ENCODE data around the gene FOXC1.
A peak's percentile ranks its signal among the peaks of the same experiment; 100 is the strongest.

FOXC1 gene

DNA sequence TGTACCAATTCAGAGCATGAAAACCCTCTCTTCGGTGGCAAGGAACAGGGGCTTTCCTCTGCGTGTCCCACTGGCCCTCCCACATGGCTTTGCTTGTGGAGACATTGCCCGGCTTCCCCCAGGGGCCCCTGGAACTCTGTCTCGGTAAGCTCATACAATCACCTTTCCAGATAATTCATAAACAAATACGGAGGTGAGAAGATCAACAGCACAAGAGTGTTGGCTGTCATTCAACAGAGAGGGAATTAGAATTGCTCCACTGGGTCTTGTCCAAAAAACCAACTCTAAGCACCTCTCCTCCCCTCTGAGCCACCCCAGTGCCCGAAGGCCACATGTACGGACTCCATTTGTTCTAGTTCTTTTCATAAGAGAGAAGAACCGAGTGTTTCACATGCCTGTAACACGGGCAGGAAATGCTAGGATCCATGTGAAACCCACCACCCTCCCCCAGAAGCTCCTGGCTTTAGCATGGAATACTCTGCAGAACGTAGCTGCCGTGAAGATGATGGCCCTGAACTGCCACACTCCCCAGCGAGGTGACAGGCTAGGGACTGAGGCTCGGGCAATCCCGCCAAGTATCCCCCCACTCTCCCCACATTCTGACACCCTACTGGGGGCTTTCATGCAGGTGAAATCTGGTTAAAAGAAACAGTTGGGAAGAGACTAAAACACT, 24.6 kb upstream of the FOXC1 start:
- no peak for DNase-seq (ENCODE audit: low read depth in 2 of 2)

DNA sequence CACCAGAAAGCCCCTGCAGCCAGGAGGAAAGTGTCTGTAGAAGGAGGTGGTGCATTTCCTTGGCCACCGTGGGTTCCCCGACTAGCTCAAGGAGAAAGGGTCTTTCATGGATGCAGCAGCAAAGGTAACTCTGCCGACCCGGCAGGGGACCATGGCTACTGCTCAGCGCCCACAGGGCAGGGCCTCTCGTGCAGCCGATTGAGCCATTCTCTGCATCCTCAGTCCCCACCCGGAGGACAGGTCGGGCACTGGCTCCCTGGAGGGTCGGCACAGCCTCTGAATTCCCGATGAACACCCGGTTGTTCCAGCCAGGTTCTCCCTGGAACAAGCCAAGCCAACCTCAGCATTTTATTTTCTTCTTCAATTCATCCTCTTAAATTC, 24.1 kb upstream of the FOXC1 start:
- DNase-seq (ENCODE audit: low read depth in 2 of 2): no peak

DNA sequence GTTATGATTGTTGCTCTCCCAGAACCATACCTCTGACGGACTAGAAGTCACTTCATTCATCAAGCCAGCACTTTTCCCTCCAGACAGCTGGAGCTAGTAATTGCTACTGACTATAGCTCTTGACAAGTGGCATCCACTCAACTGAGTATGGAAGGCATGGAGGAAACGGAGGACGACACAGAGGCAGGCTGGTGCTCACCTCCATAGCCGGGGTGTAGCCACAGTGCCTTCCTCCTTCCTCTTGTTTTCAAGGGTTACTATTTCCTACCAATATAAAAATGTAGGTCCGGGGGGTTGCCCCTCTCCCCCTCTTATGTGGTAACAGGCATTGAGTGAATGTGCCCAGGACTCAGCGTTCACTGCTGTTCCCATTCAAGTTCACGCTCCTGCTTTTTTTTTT, 23.5 kb upstream of the FOXC1 start:
- no peak for DNase-seq (ENCODE audit: low read depth in 2 of 2)

DNA sequence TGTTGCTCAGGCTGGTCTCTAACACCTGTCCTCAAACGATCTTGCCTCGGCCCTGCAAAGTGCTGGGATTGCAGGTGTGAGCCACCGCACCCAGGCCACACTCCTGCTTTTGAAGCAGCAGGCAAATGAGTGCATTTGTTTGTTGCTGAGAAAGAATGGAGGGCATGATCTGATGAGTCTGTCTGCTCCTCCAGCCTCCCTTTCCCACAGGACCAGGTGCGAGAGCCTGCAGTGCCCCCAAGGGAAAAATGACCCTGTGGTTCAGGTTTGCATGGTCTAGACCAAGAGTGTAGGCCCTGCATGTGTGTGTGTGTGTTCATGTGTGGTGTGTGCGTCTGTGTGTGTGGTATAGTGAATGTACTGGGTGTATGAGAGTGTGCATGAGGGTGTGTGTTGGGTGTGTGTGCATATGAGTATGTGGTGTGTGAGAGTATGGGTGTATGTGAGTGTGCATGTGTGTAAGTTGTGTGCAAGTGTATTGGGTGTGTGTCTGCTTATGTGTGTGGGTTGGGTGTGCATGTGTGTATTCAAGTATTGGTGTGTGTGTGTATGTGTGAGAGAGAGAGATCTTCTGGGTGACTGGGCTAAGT, 22.8 kb upstream of the FOXC1 start:
- DNase-seq (ENCODE audit: low read depth in 2 of 2): no peak

DNA sequence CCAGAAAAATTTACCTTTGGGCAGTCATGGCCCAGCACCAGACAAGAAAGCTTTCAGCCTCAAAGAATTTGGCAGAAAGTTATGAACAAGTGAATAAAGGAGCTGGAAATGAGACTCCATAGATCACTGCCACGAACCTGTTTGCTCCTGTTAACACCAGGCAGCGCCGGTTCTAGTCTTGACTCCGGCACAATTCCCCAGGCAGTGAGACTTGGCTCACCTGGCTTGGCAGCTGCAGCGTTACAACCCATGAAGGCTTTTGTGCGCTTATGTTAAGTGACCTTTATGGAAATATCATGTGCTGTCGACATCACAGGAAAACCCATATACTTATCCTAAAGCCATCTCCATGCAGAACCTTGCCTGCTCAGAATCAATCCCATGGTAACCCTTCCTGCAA, 22.2 kb upstream of the FOXC1 start:
- no peak for DNase-seq (ENCODE audit: low read depth in 2 of 2)

DNA sequence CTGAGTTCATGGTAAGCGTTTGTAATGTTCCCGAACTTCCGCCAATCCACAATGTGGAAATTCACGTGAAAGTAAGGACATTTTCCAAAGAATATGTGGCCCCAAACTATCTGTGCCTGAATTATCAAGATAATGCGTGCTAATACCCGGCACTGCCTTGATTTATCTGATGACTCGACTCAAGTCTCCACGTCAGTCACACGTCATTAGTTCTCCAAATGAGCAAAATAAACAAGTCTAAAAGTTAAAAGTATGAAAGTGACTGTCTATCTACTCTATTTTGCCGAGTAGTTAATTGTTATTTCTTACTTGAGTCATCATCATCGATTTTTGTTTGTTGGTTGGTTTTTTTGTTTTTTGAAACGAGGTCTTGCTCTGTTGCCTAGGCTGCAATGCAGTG, 21.7 kb upstream of the FOXC1 start:
- no peak for DNase-seq (ENCODE audit: low read depth in 2 of 2)

DNA sequence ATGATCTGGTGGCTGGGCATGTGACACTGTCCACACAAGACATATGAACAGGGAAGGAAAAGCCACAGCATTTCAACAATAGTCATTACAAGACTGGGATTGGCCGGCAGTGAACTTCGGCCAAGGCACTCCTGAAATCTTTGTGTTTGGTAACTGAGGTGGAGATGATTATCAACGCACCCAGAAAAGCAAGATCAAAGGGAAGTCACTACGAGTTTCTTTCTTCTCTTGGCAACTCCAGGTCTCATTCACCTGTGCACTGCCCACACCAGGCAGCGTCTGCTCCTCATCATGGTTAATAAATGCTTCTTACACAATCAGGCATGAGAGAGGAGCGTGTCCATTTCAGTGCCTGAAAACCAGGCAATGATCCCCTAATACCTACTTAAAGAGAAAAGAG, 20.5 kb upstream of the FOXC1 start:
- DNase-seq (ENCODE audit: low read depth in 2 of 2): no peak

DNA sequence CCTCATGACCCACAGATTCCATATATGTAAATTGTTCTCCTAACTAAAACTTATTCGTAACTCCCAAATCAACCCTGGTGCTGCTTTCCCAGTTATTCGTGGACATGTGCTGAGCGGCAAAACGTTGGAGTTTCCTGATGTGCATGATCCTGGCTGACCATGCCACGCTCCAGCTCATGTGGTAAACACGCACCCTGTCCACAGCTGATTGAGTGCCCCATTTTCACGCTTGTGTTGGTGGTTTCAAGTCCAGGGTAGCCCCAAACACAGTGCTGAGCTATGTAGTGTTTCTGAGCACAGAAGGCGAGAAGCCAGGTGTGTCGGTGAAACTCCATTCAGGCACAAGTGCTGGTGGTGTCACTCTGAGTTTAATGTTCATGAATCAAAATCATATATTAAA, 19.1 kb upstream of the FOXC1 start:
- no peak for DNase-seq (ENCODE audit: low read depth in 2 of 2)

DNA sequence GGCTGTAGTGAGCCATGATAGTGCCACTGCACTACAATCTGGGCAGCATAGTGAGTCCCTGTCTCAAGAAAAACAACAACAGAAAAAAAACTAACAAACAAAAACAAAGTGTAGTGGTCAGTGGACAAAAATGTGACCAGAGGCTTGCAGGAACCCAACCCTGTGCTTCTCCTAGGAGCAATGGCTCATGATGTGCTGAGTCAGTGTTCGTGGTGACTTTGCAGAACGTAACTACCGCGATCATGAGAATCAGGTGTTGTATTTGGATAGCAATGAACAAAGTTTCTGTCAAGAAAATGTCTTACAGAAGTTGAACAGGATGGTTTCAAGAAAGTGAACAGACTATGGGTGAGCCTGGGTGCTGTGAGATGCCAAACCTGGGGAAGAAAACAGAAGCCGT, 18.5 kb upstream of the FOXC1 start:
- no peak for DNase-seq (ENCODE audit: low read depth in 2 of 2)

DNA sequence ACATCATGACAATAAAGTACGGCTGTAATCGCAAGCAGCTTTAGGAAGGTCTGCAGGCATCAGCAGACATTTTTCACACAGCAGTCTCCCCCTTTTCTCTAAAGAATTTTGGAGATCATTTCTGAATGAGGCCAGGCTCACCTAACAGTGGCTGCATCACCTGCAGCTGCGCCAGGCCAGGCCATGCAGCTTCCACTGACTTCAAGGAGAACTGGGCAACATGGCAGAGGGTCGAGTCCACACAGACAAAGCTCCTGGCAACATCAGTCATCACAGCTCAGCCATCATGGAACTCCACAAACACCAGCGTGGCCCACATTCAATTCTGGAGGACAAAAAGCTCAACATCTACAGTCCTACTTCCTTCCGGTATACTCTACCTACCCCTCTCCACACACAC, 17.8 kb upstream of the FOXC1 start:
- DNase-seq (ENCODE audit: low read depth in 2 of 2): no peak

DNA sequence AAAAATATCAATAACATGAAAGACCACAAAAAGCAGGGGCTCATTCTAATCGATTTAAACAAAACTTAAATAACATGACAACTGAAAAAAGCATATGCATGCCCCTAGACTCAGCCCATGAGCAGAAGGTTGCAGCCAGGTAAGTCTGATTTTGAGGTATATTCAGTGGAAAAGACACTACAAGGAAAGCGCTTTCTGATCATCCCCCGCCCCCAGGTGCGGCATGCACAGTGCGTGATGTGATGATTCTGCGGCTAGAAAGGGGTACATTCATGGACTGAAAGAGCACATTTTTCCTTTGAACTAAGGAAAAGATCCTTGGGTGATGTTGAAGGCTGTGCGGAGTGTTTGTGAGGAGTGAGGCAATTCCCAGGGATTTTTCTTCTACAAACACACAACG, 16.9 kb upstream of the FOXC1 start:
- no peak for DNase-seq (ENCODE audit: low read depth in 2 of 2)

DNA sequence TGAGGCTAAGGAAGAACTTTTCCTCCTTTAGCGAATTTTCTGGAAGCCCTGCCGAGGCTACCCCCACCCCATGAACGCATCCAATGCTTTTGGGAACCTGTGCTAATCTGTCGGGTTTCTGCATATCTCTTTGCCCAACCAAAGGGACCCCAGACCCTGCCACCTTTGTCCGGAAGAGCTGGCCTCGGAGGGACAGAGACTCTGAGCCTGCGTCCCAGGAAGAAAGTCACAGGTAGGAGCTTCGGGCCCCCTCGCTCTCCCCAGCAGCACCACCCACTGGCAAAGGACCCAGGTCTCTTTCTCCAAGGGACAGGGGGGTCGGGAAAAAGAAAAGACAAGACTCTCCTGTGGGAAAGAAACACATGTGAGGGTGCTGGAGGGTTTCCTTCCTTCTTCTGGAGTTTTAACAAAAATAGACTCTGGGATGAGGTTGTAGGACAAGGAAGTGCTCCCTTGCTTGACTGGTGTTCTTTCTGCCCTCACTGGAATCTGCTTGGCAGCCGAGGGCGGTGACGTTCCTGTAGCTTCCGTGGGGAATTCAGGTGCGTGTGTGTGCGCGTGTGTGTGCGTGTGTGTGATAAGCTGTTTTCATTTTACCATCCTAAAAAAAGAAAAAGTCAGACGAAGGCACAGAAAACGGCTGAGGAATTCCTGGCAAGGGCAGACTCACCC, 16.3 kb upstream of the FOXC1 start:
- no peak for DNase-seq (ENCODE audit: low read depth in 2 of 2)

DNA sequence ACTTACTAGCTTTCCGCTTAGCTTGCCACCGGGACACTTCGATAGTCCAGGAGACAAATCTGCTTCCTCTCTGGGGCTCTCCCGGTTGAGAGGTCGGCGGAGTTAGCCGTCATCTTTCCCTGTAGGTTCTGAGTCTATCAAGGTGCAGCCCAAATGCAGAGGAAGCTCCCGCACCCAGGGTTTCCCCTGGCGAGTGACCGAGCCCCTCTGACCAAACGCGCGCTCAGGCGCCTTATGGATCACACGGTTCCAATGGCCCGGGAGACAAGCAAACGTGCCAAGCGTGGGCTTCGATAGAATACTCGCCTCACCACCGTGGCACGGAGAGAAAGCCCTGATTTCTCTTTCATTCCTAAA, 15.8 kb upstream of the FOXC1 start:
- DNase-seq (ENCODE audit: low read depth in 2 of 2): no peak

DNA sequence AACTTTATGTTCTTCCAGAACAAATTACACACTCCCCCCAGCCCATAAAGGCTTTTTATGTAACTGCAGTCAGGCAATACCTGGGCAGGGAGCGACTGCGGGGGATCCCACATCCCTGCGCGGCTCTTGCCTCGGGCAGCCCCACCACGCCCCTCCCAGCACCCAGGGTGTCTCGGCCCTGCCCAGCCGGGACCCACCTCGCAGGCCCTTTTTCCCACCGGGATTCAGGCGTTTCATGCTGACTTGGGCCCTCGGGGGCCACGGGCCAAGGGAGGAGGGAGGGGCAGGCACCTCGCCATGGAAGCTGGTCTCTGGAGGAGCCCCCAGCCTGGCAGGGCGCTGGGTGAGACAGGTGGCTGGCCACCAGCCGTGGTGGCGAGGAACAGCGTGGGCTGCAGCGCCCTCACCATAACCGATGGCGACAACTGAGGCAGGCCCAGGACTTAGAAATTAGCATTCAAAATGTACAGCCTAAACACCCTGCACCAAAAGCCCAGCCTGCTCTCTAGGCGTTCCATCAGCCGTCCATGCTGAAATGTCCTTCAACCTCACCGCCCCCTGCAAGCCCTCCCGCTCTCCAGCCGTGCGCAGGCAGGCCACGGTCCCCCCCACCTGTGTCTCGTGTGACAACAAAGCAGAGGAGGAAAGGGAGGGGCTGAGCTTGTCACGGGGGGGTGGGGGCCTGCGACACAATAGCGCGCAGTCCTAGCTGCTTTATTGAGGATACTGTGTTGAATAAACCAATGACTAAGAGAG, 15.1 kb upstream of the FOXC1 start:
- DNase-seq (ENCODE audit: low read depth in 2 of 2): no peak

DNA sequence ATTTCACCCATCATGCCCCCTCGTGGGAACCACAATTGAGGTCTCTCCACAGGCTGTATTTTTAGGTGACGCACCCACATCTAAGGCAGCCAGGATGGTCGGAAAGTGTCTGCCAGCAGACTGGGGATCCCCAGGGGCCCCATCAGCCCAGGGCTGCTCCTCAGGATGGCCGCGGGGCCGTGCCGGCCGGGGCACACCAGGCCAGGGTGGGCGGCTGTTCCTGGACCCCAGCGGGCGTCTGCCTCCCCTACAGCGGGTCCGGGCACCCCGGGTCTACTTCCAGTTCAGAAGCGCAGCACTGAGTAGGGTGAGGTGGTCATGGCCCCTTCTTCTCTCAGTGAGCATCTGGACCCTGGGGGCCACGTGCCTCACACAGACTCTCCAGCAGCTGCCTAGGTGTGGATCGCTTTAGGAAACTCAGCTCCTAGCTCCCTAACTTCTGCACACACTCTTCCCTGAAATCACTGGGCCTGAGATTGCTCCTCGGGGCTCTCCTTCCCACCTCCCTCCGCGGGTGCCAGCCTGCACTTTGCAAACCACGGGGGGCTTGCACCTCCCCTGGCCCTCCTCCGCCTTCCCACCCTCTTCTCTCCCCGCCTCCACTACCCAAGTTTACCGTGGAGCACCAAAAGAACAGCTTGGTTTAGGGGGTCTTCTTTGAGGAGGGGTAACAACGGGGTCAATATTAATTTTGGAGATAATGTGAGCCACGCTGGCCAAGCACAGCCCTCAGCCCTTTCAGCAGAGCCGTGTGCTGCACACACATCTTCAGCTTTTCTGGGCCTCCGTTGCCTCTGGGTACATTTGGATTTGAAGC, 14.2 kb upstream of the FOXC1 start:
- DNase-seq (ENCODE audit: low read depth in 2 of 2): no peak

DNA sequence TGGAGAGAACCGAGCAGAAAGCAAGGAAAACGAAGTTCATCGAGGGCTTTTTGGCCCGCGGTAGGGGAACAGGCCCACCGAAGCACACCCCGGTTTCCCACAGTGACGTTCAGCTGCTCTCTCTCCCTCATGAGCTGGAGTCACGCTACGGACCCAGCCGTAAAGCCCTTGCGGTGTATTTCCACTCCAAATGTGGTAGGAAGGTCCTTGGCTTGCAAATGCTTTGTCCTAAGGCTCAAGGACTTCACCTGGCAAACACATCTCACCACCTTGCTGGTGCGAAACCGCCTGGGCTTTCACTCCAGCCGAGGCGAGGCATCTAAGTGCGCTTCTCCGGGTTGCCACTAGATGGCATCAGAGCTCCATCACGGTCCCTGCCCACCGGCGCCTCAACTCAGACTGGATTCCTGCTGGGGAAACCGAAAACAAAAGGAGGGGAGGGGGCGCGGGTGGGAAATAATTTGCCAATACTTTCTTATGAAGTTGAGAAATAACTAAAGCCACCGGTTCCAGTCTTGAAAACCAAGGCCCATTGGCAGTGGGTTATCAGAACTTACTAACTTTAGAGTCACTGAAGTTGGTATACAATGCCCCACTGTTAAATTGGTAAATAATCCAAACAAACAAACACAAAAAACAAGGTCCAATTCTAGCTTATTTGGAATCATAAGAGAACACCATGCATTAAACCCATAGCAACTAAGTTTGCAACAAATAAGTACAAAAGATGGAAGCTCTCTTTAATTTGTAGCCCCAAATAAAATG, 13.4 kb upstream of the FOXC1 start:
- DNase-seq (ENCODE audit: low read depth in 2 of 2): peak; percentile 27 to 39

DNA sequence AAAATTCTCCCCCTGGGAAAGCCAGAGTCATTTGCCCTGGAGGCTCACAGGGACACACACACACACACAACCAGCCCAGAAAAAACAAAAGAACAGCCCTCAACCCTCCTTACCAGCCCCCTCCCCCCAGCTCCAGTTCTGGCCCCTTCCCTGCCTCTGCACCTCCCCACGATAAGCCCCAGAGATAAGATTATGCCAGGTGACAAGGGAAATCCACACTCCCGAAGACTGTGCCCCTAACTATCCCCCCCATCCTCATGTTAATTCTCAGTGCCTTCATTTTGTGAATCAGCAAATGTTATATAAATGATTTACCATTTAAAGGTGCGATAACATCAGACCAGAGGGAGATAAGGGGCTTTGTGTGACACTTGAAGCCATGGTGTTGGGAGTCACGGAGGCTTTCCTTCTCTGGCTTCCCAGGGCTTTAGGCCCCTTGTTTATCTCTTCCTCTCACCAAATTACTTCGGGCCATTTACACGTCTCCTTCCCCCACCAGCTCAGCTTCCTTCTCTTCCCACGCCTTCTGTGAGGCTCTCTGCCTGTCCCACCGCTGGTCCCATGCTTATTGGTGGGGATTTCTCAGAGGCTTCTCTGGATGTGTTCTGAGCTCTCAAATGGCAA, 12.5 kb upstream of the FOXC1 start:
- no peak for DNase-seq (ENCODE audit: low read depth in 2 of 2)

DNA sequence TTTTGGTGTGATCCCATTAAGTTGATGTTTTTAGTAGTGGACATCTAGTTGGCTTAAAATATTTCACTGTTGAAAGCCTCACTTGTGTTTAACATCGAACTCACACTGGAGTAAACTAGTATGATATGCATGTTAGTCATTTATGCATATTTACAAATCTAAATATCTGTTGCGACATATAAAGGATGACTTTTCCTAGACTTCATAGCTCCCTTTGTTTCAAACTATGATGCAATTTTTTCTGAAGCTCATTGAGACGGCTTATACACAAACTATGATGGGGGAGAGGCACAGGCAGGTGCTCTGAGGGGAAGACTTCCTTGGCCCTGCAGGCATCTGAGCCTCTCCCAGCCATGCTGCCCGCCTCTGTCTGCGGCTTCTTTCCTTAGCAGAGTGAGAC, 11.8 kb upstream of the FOXC1 start:
- DNase-seq (ENCODE audit: low read depth in 2 of 2): no peak

DNA sequence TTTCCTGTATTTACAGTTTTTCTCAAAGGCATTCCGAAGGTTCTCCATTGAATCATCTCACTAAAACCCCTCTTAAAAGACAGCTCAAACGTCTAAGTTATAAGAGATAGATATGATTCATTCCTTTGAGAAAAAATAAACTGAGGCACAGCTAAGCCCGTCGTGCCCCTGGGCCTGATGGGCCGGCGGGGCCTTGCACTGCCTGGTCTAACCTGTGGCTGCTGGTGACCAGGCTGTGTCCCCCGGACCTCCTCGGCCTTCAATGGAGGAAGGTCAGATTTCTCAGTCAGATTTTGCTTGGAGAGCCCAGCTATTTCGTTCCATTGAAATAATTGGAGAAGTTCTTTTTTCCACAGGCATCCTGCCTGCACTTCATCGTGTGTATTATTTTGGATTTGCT, 11.3 kb upstream of the FOXC1 start:
- DNase-seq (ENCODE audit: low read depth in 2 of 2): no peak

DNA sequence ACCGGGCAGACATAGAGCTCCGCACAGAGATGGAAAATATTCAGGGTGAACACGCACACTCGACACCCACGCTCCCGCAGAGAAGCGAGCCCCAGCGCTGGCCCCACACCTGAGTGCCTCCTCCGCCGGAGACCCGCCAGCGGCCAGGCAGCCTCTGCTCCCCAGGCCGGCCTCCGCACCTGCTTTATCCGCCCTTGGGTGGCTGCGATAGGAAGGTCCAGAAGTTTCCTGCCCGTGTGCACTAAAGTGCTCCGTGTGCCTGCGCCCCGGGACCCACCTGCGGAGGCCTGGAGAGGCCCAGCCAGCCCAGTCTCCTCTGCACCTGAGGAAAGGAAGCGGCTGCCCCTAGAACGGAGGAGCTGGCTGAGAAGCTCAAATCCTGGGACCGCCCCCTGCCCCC, 10.8 kb upstream of the FOXC1 start:
- DNase-seq (ENCODE audit: low read depth in 2 of 2): no peak

DNA sequence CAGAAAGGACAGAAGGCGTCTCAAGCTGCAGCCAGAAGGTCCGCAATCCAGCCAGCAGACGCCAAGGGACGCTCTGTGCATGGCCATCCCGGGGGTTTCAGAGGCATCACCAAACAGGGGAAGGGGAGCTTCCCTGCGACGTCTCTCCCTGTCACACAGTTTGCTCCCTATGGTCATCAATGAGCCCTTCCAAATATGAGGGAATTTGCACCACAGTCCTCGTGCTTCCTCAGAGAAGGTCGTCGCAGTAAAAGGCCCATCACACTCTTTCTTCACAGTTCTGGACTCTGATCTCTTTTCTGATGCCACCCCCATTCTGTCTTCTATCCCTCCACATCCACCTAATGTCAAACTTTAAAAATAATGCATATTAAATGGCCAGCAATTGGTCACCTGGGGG, 10.2 kb upstream of the FOXC1 start:
- no peak for DNase-seq (ENCODE audit: low read depth in 2 of 2)
